ENCODE results near the gene OVCA2.

The OVCA2 gene

GRCh38 chr17:2065949-2066400, 24.2 kb downstream of the OVCA2 start:
- no peak for TF ChIP-seq CTCF (IDR thresholded peaks at IDR 0.05; ENCODE audit: low read depth, low read length, missing control alignments)
- no peak overlapping the region for H3K4me3 ChIP-seq (replicated peaks; ENCODE audit: low read depth, low read length)
- no peak for DNase-seq (ENCODE audit: extremely low read depth, low read depth)

GRCh38 chr17:2067048-2067561, 25.3 kb downstream of the OVCA2 start:
- no peak for TF ChIP-seq CTCF (IDR thresholded peaks at IDR 0.05; ENCODE audit: low read depth, low read length, missing control alignments)
- DNase-seq (ENCODE audit: extremely low read depth, low read depth): no peak
- no peak overlapping the region for H3K4me3 ChIP-seq (replicated peaks; ENCODE audit: low read depth, low read length)

- no peak overlapping the region for H3K4me3 ChIP-seq (replicated peaks; ENCODE audit: low read depth, low read length)
- no peak for TF ChIP-seq CTCF (IDR thresholded peaks at IDR 0.05; ENCODE audit: low read depth, low read length, missing control alignments)
- DNase-seq (ENCODE audit: extremely low read depth, low read depth): peak; percentile 89
Observed at GRCh38 chr17:2067608-2068024, 25.8 kb downstream of the OVCA2 start.

GRCh38 chr17:2068031-2068518, 26.3 kb downstream of the OVCA2 start:
- no peak overlapping the region for H3K4me3 ChIP-seq (replicated peaks; ENCODE audit: low read depth, low read length)
- peak; percentile 8 for TF ChIP-seq CTCF (IDR thresholded peaks at IDR 0.05; ENCODE audit: low read depth, low read length, missing control alignments)
- no peak for DNase-seq (ENCODE audit: extremely low read depth, low read depth)

GRCh38 chr17:2068519-2069051, 26.8 kb downstream of the OVCA2 start:
- TF ChIP-seq CTCF (IDR thresholded peaks at IDR 0.05; ENCODE audit: low read depth, low read length, missing control alignments): no peak
- no peak overlapping the region for H3K4me3 ChIP-seq (replicated peaks; ENCODE audit: low read depth, low read length)
- no peak for DNase-seq (ENCODE audit: extremely low read depth, low read depth)

- no peak for TF ChIP-seq CTCF (IDR thresholded peaks at IDR 0.05; ENCODE audit: low read depth, low read length, missing control alignments)
- no peak for DNase-seq (ENCODE audit: extremely low read depth, low read depth)
- H3K4me3 ChIP-seq (replicated peaks; ENCODE audit: low read depth, low read length): no peak overlapping the region
Observed at GRCh38 chr17:2070241-2071023, 28.6 kb downstream of the OVCA2 start.
